HG03460 (cell line): ENCODE data around the gene USP21.

Experiments used
- ATAC-seq: cut with Tn5 transposase; IDR thresholded peaks from one replicate; pipeline ENCODE4 v1.9.1; 2021; ENCODE audit not compliant: unreplicated experiment

The USP21 gene

GRCh38 chr1:161166669-161167548 is 7.6 kb downstream of the USP21 start:
- ATAC-seq: no peak

- ATAC-seq: no peak
Measured at GRCh38 chr1:161168906-161169305, 9.6 kb downstream of the USP21 start.

GRCh38 chr1:161171191-161171590 is 11.9 kb downstream of the USP21 start:
- no peak for ATAC-seq

DNA sequence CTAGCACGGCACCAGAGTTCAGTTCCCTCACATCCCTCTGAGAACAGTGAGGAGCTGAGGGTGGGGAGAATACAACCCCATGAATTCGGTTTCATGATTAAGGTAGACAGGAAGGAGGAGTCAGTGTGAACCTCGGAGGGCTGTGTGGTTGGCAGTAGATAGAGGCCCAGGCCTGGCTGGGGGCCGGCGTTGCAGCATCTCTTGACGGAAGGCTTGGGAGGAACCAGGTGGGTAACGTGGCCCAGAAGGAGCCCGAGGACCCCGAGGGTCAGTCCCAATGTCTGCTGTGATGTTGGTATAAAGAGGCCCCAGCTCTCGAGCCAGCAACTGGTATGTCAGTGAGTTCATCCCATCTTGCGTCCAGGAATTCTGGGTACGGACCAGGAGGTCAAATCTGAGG is 12.4 kb downstream of the USP21 start:
- no peak for ATAC-seq

GRCh38 chr1:161172349-161172748 is 13.0 kb downstream of the USP21 start:
- no peak for ATAC-seq

- ATAC-seq: no peak
Measured at GRCh38 chr1:161172776-161173376, 13.6 kb downstream of the USP21 start.

DNA sequence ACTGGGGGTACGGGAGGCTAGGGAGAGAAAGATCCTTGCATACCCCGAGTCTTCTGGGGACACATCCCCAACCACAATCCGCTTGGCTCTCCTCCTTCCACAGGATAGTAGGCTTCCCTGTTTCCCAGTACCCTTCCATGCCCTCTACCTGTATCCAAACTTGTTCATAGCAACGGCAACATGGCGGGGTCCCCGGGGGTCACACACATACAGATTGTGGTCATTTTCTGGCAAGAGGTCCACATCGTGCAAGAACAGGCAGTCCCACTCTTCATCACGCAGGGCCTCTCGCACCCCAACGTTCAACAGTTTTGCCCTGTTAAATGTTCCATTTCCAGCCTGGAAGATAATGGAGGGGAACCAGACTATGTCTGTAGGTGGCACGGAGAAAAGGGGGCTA is 14.4 kb downstream of the USP21 start:
- no peak for ATAC-seq

DNA sequence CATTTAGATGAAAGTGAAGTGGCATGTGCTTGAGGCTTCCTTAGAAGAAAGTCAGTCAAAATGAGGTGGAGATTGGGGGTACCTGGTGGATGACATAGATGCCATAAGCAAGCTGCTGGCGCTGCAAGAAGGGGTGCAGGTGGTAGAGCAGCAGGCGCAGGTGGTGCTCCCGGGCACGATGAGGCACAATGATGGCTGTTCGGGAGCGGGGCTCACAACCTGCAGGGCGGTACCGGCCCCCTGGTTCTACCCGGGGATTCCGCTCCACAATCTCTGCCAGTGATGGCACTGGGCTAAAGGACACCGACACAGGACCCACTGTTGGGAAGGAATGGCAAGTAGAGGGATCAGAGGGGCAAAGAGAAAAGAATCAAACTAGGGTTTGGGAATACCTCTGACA is 15.6 kb downstream of the USP21 start:
- ATAC-seq: no peak

DNA sequence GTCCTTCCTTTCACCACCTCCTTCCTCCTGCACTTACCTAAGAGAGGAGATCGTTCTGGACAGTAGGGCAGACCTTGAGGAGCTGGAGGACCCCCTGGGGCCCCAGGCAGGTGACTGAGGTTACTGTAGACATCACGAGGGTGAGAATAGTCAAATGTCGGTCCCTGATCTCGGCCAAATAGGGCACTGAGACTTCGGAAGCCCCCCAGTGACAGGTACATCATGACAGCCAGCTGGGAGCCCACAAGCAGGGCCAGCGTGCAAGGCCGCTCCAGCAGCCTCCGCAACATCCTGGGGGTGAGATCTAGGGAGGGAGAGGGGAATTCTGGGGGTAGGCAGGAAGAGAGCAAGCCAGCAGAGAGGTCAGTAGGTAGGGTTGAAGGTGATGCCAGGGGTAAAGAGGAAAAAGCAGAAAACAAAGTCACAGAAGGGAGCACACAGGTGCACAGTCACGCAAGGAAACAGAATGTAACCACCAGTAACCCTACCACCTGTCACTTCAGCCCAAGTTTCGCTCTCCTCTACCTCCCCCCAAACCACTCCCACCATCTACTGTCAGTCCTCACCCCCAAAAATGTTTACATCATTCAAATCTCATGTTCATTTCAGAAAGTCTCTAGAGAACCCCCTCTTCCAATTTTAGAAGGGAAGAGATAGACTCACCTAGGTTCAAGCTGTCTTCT is 16.6 kb downstream of the USP21 start:
- ATAC-seq: no peak

GRCh38 chr1:161176468-161177111 is 17.3 kb downstream of the USP21 start:
- ATAC-seq: peak; percentile 4

GRCh38 chr1:161177112-161177935 is 18.0 kb downstream of the USP21 start, which contains the start of gene B4GALT3:
TSS of gene B4GALT3 (minus strand) at chr1:161177507. CDS start at chr1:161176060, 1,447 bp downstream.
- peak; percentile 77 for ATAC-seq

GRCh38 chr1:161177936-161178244 is 18.6 kb downstream of the USP21 start:
- no peak for ATAC-seq

GRCh38 chr1:161179698-161180097 is 20.4 kb downstream of the USP21 start:
- ATAC-seq: no peak

- no peak for ATAC-seq
Measured at GRCh38 chr1:161180639-161181038, 21.3 kb downstream of the USP21 start.

DNA sequence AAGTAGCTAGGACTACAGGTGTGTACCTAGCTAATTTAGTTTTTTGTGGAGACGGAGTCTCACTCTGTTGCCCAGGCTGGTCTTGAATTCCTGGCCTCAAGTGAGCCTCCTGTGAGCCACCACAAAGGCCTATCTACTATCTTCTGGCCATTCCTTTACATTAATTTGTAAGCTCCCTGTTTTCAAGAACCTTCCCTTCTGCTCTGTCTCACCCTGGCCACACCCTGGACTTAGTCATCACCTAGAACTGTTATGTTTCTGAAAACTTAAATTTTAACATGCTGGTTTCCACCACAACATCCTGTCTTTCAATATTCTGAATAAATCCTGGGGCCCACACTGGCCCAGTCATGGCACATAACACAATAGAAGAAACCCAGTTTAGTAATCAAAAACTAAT is 22.9 kb downstream of the USP21 start:
- ATAC-seq: peak; percentile 54

- ATAC-seq: peak; percentile 69
Measured at GRCh38 chr1:161185282-161185682, 26.0 kb downstream of the USP21 start.

DNA sequence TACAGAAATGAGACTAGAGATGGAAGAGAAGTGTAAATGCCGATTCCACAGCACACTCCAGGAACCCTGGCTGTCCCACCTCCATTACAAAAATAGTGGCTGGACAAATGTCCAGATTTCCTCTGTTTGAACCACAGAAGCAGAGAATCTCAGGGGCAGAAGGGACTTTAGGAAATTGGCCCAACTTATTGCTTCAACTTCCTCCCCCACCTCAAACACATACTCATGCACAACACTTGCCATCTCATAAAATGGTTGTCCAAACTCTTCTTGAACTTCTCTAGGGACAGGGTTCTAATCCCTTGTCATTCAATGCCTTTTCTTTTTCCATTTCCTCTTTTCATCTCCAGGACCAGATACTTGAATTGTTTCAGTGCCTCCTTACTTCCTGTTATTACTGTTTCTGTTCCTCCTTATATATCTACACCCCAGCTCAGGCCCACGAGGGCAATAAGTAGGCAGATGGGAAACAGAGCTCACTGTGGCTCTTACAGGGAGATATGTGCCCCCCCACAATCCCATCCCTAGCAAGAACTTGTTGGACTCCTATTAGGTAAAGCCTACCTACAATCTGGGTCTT is 26.5 kb downstream of the USP21 start:
- no peak for ATAC-seq

DNA sequence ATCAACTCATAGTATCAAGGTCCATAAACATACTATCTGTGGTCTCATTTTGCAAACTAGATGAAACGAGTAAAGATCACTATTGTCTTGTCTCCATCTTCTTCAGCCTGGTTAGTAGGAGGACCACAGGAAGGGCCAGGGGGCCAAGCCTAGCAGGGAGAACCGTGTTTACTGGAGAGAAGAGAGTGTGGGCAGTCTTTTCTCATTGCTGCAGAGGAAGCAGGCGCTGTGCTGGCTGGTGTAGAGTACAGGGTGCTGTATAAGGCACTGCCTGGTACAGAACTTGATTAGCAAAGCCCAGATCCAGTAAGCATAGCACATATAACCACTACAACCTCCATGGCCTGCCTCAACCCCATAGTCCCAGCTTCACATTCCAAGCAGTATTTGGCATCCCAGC is 28.0 kb downstream of the USP21 start:
- no peak for ATAC-seq

DNA sequence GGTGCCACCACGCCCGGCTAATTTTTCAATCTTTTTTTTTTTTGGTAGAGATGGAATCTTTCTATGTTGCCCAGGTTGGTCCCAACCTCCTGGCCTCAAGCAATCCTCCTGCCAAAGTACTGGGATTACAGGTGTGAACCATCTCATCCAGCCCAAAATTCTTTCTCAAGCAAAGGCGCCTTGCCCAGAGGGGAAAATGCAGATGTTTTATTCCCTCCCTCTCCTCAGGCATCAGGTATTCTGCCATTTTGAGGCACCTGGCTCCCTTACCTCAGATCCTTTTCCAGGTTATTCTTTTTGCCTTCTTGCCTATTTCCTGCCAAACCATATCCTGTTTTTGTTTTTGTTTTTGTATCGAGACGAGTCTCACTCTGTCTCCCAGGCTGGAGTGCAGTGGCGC is 29.1 kb downstream of the USP21 start:
- no peak for ATAC-seq

- ATAC-seq: no peak
Measured at GRCh38 chr1:161189036-161189435, 29.7 kb downstream of the USP21 start.
